Small intestine (tissue), 7 donors: ENCODE measurements around the gene EPN3. TPM values are rescaled to one million over a fixed set of nuclear protein-coding genes. Genes with fewer than 3 reads are reported as not detected.

ENCODE experiments used
- DNase-seq, 2 donors: peaks; one replicate each; pipeline versions ENCODE4 v3.0.0 to v3.0.0-alpha.2; 2013
- FAIRE-seq: peaks from 2 replicates; lab custom pipeline; 2012; peaks lifted over from hg19 to GRCh38; lab: Jason Lieb, UNC
- H3K27ac ChIP-seq, 3 donors: one replicate each; pipeline ENCODE4 v1.5.1; 2013; ENCODE audit warnings: low read length in 2 of 3, mild to moderate bottlenecking in 2 of 3, control low read depth in 1 of 3, inconsistent platforms in 1 of 3, low read depth in 1 of 3, moderate library complexity in 1 of 3
- H3K27me3 ChIP-seq, 3 donors: one replicate each; pipeline ENCODE4 v1.6.1; 2013; ENCODE audit warnings: low read length in 3 of 3, inconsistent platforms in 1 of 3; ENCODE audit not compliant: control insufficient read depth in 3 of 3, insufficient read depth in 3 of 3
- H3K36me3 ChIP-seq, 3 donors: one replicate each; pipeline ENCODE4 v1.6.1; 2013; ENCODE audit warnings: low read length in 3 of 3, inconsistent platforms in 1 of 3, low read depth in 1 of 3, mild to moderate bottlenecking in 1 of 3, moderate library complexity in 1 of 3; ENCODE audit not compliant: control insufficient read depth in 3 of 3, insufficient read depth in 2 of 3
- H3K4me1 ChIP-seq, 3 donors: one replicate each; pipeline ENCODE4 v1.6.1; 2013; ENCODE audit warnings: low read length in 2 of 3, inconsistent platforms in 1 of 3, low read depth in 1 of 3, mild to moderate bottlenecking in 1 of 3, moderate library complexity in 1 of 3; ENCODE audit not compliant: control insufficient read depth in 3 of 3, insufficient read depth in 2 of 3
- H3K4me3 ChIP-seq, 3 donors: one replicate each; pipeline ENCODE4 v1.5.1; 2013; ENCODE audit warnings: low read length in 3 of 3, control low read depth in 1 of 3, inconsistent platforms in 1 of 3, low read depth in 1 of 3, mild to moderate bottlenecking in 1 of 3, moderate library complexity in 1 of 3
- H3K9me3 ChIP-seq, 2 donors: one replicate each; pipeline ENCODE4 v1.6.1; 2013; ENCODE audit warnings: low read depth in 1 of 2, low read length in 1 of 2; ENCODE audit not compliant: control insufficient read depth in 2 of 2, insufficient read depth in 1 of 2
- WGBS, 3 donors: extraction: QIAGEN DNeasy Blood & Tissue Kit; methylation state at CpG; one replicate each; pipeline ENCODE4 v1.1.7; 2013; 5-methylcytosine and 5-hydroxymethylcytosine counted together
- polyA plus RNA-seq, 4 donors: library from polyadenylated mRNA; stranded (reverse) in 3 of 4; unstranded in 1 of 4; fragments of 200-250 nt in 3 of 4; fragments of 120-200 nt in 1 of 4; gene quantifications; one replicate each; pipeline versions ENCODE4 v1.2.1 to v1.2.3, GENCODE V29; 2013
- donor health status: healthy with polysubstance abuse.
- donor health status: control.
- donor health status: control.
- donor health status: Bipolar disorder and iron deficiency.
- donor health status: healthy.

Gene EPN3
- polyA plus RNA-seq, 4 donors = 5.4 to 28.1 (median 11.5) TPM

GRCh38 chr17:50493744-50494143 is 38.8 kb upstream of the EPN3 start:
- H3K27ac ChIP-seq = no peak overlapping the region
- FAIRE-seq (no peak), DNase-seq (no peak)
- H3K4me1 ChIP-seq = peaks cover 0 to 8% (median 4%) of the 10 kb centered on the region in 3 donors
- H3K9me3 ChIP-seq = no peaks in the 10 kb centered on the region
- WGBS, 3 donors = 50 to 62% (median 56%) methylated on average over 3 of the region's 3 CpGs
- H3K4me3 ChIP-seq = no peak overlapping the region
- peaks cover 0 to 2% (median 0%) of the 10 kb centered on the region in 3 donors for H3K36me3 ChIP-seq
- no peaks in the 10 kb centered on the region for H3K27me3 ChIP-seq

GRCh38 chr17:50495217-50495823 is 37.2 kb upstream of the EPN3 start:
- Histone ChIP-seq H3K36me3 (no peaks in the 10 kb centered on the region), H3K4me3 (no peak overlapping the region), H3K27me3 (no peaks in the 10 kb centered on the region), H3K9me3 (no peaks in the 10 kb centered on the region), H3K4me1 (peaks cover 0 to 8% (median 4%) of the 10 kb centered on the region in 3 donors), H3K27ac (no peak overlapping the region)
- 84 to 91% (median 90%) methylated on average over 8 of the region's 8 CpGs for WGBS, 3 donors
- FAIRE-seq = no peak
- DNase-seq = no peak

GRCh38 chr17:50495918-50496317 is 36.6 kb upstream of the EPN3 start:
- FAIRE-seq (no peak), DNase-seq (no peak)
- Histone ChIP-seq H3K4me1 (peaks cover 0 to 8% (median 4%) of the 10 kb centered on the region in 3 donors), H3K27ac (no peak overlapping the region), H3K36me3 (no peaks in the 10 kb centered on the region), H3K9me3 (no peaks in the 10 kb centered on the region), H3K4me3 (no peak overlapping the region), H3K27me3 (no peaks in the 10 kb centered on the region)
- 91 to 94% (median 92%) methylated on average over 8 of the region's 8 CpGs for WGBS, 3 donors

GRCh38 chr17:50498021-50498874 is 34.3 kb upstream of the EPN3 start:
- Histone ChIP-seq H3K36me3 (no peaks in the 10 kb centered on the region), H3K9me3 (no peaks in the 10 kb centered on the region), H3K27me3 (no peaks in the 10 kb centered on the region), H3K27ac (peak overlapping the region in 2 of 3 donors; percentile 30 to 33), H3K4me3 (no peak overlapping the region), H3K4me1 (peaks cover 0 to 8% (median 4%) of the 10 kb centered on the region in 3 donors)
- peak in 1 of 2 donors; percentile 84 for DNase-seq
- 16 to 64% (median 42%) methylated on average over 7 of the region's 7 CpGs for WGBS, 3 donors
- no peak for FAIRE-seq

GRCh38 chr17:50499270-50499669 is 33.3 kb upstream of the EPN3 start:
- Histone ChIP-seq H3K27ac (no peak overlapping the region), H3K4me1 (peaks cover 0 to 8% (median 5%) of the 10 kb centered on the region in 3 donors), H3K4me3 (no peak overlapping the region), H3K9me3 (no peaks in the 10 kb centered on the region), H3K36me3 (no peaks in the 10 kb centered on the region), H3K27me3 (no peaks in the 10 kb centered on the region)
- FAIRE-seq (no peak), DNase-seq (no peak)

- WGBS, 3 donors = 94 to 98% (median 97%) methylated on average over 2 of the region's 2 CpGs
- no peak for FAIRE-seq
- DNase-seq = no peak
Observed at GRCh38 chr17:50499721-50500120, 32.8 kb upstream of the EPN3 start.

GRCh38 chr17:50501054-50501453 is 31.5 kb upstream of the EPN3 start:
- DNase-seq = peak; percentile 45 to 86
- 22 to 46% (median 32%) methylated on average over 5 of the region's 5 CpGs for WGBS, 3 donors
- FAIRE-seq = no peak
- no peaks in the 10 kb centered on the region for H3K9me3 ChIP-seq
- H3K36me3 ChIP-seq = no peaks in the 10 kb centered on the region
- peaks cover 5 to 14% (median 10%) of the 10 kb centered on the region in 3 donors for H3K4me1 ChIP-seq
- H3K27me3 ChIP-seq = no peaks in the 10 kb centered on the region
- no peak overlapping the region for H3K27ac ChIP-seq
- H3K4me3 ChIP-seq = no peak overlapping the region

More at GRCh38 chr17:50499721-50500120, 32.8 kb upstream of the EPN3 start:
- Histone ChIP-seq H3K9me3 (no peaks in the 10 kb centered on the region), H3K4me1 (peaks cover 2 to 8% (median 6%) of the 10 kb centered on the region in 3 donors), H3K4me3 (no peak overlapping the region), H3K27me3 (no peaks in the 10 kb centered on the region), H3K27ac (no peak overlapping the region), H3K36me3 (no peaks in the 10 kb centered on the region)

- Histone ChIP-seq H3K36me3 (no peaks in the 10 kb centered on the region), H3K27me3 (no peaks in the 10 kb centered on the region), H3K4me1 (peaks cover 6 to 17% (median 10%) of the 10 kb centered on the region in 3 donors), H3K4me3 (no peak overlapping the region), H3K27ac (peak overlapping the region in 2 of 3 donors; percentile 9 to 23), H3K9me3 (no peaks in the 10 kb centered on the region)
- DNase-seq (no peak), FAIRE-seq (no peak)
- 67 to 78% (median 75%) methylated on average over 9 of the region's 9 CpGs for WGBS, 3 donors
Observed at GRCh38 chr17:50502301-50502990, 30.1 kb upstream of the EPN3 start.
